Measurements from ENCODE around the gene KDM7A. TPM values are rescaled to one million over a fixed set of nuclear protein-coding genes. Genes with fewer than 3 reads are reported as not detected.

KDM7A gene
- total RNA-seq, 2 experiments from 2014 or later: 3.3 TPM

- Histone ChIP-seq H3K9me2 (ENCODE audit: insufficient read depth, low read length) (no peaks in the 10 kb centered on the region), H2AFZ (ENCODE audit: low read length) (no peak overlapping the region), H3K4me3 (ENCODE audit: low read depth, low read length, poor library complexity, severe bottlenecking) (no peak overlapping the region), H3K36me3 (ENCODE audit: insufficient read depth, low read length) (no peaks in the 10 kb centered on the region), H3K79me2 (ENCODE audit: insufficient read depth, low read depth, low read length) (no peaks in the 10 kb centered on the region), H3K4me2 (ENCODE audit: low read length) (no peak overlapping the region), H3K9me3 (ENCODE audit: low read length) (no peaks in the 10 kb centered on the region), H3K4me1 (ENCODE audit: insufficient read depth, low read length, poor library complexity, severe bottlenecking) (peaks cover 16% of the 10 kb centered on the region), H3K27ac (ENCODE audit: low read depth, low read length, poor library complexity, severe bottlenecking) (no peak overlapping the region), H4K20me1 (ENCODE audit: insufficient read depth, low read length) (no peaks in the 10 kb centered on the region)
- intact Hi-C loops (cut with micrococcal nuclease; ENCODE audit: unreplicated experiment): no loop called here
- no peak for DNase-seq (ENCODE audit: low spot score)
- TF ChIP-seq EZH2phosphoT487 (IDR thresholded peaks at IDR 0.05; ENCODE audit: borderline replicate concordance, low read depth, low read length) (no peak), CTCF (conservative IDR thresholded peaks at IDR 0.05; ENCODE audit: low read length) (no peak)
- POLR2A ChIA-PET: interaction anchor here (0.6 kb wide), 1 partner anchor 221 kb away, joined by 3 read pairs; no protein-coding TSS in a partner anchor
- no TSS peak for BruUV-seq (replicated peaks)
- CTCF ChIA-PET (ENCODE audit: unreplicated experiment): no interaction called here
These were observed 41.1 kb upstream of the KDM7A start for GRCh38 chr7:140217750-140218501.

GRCh38 chr7:140215281-140215680 is 38.5 kb upstream of the KDM7A start:
- intact Hi-C loops (cut with micrococcal nuclease; ENCODE audit: unreplicated experiment): no loop called here
- TF ChIP-seq EZH2phosphoT487 (IDR thresholded peaks at IDR 0.05; ENCODE audit: borderline replicate concordance, low read depth, low read length) (no peak), CTCF (conservative IDR thresholded peaks at IDR 0.05; ENCODE audit: low read length) (no peak)
- Histone ChIP-seq H3K4me2 (ENCODE audit: low read length) (no peak overlapping the region), H3K9me2 (ENCODE audit: insufficient read depth, low read length) (no peaks in the 10 kb centered on the region), H3K79me2 (ENCODE audit: insufficient read depth, low read depth, low read length) (no peaks in the 10 kb centered on the region), H2AFZ (ENCODE audit: low read length) (no peak overlapping the region), H4K20me1 (ENCODE audit: insufficient read depth, low read length) (no peaks in the 10 kb centered on the region), H3K4me3 (ENCODE audit: low read depth, low read length, poor library complexity, severe bottlenecking) (no peak overlapping the region), H3K36me3 (ENCODE audit: insufficient read depth, low read length) (no peaks in the 10 kb centered on the region), H3K4me1 (ENCODE audit: insufficient read depth, low read length, poor library complexity, severe bottlenecking) (peaks cover 20% of the 10 kb centered on the region), H3K27ac (ENCODE audit: low read depth, low read length, poor library complexity, severe bottlenecking) (no peak overlapping the region), H3K9me3 (ENCODE audit: low read length) (no peaks in the 10 kb centered on the region)
- ChIA-PET POLR2A (no interaction called here), CTCF (ENCODE audit: unreplicated experiment) (no interaction called here)
- DNase-seq (ENCODE audit: low spot score): no peak
- BruUV-seq (replicated peaks): no TSS peak

- DNase-seq (ENCODE audit: low spot score): no peak
- H3K79me2 ChIP-seq (ENCODE audit: insufficient read depth, low read depth, low read length): no peaks in the 10 kb centered on the region
- no peaks in the 10 kb centered on the region for H3K36me3 ChIP-seq (ENCODE audit: insufficient read depth, low read length)
- no peaks in the 10 kb centered on the region for H3K9me3 ChIP-seq (ENCODE audit: low read length)
- CTCF ChIA-PET (ENCODE audit: unreplicated experiment): no interaction called here
- peaks cover 30% of the 10 kb centered on the region for H3K4me1 ChIP-seq (ENCODE audit: insufficient read depth, low read length, poor library complexity, severe bottlenecking)
- no peak overlapping the region for H3K27ac ChIP-seq (ENCODE audit: low read depth, low read length, poor library complexity, severe bottlenecking)
- H3K9me2 ChIP-seq (ENCODE audit: insufficient read depth, low read length): no peaks in the 10 kb centered on the region
- no peak overlapping the region for H2AFZ ChIP-seq (ENCODE audit: low read length)
- H3K4me2 ChIP-seq (ENCODE audit: low read length): no peak overlapping the region
- no peak overlapping the region for H3K4me3 ChIP-seq (ENCODE audit: low read depth, low read length, poor library complexity, severe bottlenecking)
- BruUV-seq (replicated peaks): no TSS peak
- intact Hi-C loops (cut with micrococcal nuclease; ENCODE audit: unreplicated experiment): no loop called here
- POLR2A ChIA-PET: interaction anchor here (1.0 kb wide), 1 partner anchor 13 kb away, joined by 3 read pairs; no protein-coding TSS in a partner anchor
- no peak for TF ChIP-seq EZH2phosphoT487 (IDR thresholded peaks at IDR 0.05; ENCODE audit: borderline replicate concordance, low read depth, low read length)
- TF ChIP-seq CTCF (conservative IDR thresholded peaks at IDR 0.05; ENCODE audit: low read length): no peak
- H4K20me1 ChIP-seq (ENCODE audit: insufficient read depth, low read length): no peaks in the 10 kb centered on the region
These were observed 37.4 kb upstream of the KDM7A start for GRCh38 chr7:140214075-140214684.

Measured in OCI-LY7 (cell line).